K562 (cell line): ENCODE measurements around the gene IBA57. TPM values are rescaled to one million over a fixed set of nuclear protein-coding genes. Genes with fewer than 3 reads are reported as not detected.

Source experiments
- ATAC-seq: fragments of 200-7000 bp; cut with Tn5 transposase; 3 replicates; pipeline ENCODE4 v1.9.1; 2020; ENCODE audit warnings: moderate library complexity
- BruUV-seq: library from RNA; stranded (reverse); fragments of 400-500 nt; replicated peaks from 2 replicates; lab custom pipeline; 2021; lab: Mats Ljungman, UMichigan
- CTCF ChIA-PET: fragments of 300-600 bp; formaldehyde crosslinking; extraction: SDS; loops from one replicate; lab custom pipeline; 2021; ENCODE audit warnings: low intra/inter-chr PET ratio; lab: Yijun Ruan, JAX
- POLR2A ChIA-PET: fragments of 300-600, 350-650 bp; sonication (Branson Sonifier 250); formaldehyde crosslinking; extraction: SDS; loops from one replicate; lab custom pipeline; 2021; ENCODE audit warnings: antibody characterized with exemption, inconsistent platforms; lab: Yijun Ruan, JAX
- DNase-seq, 4 experiments: peaks; one replicate each; pipeline versions ENCODE4 v3.0.0 to v3.0.0-alpha.2; 2011 to 2018; ENCODE audit warnings: low spot score in 3 of 4, mixed read lengths in 3 of 4; ENCODE audit errors: extremely low read depth in 1 of 4
- FAIRE-seq: peaks from 2 replicates; lab custom pipeline; 2011; peaks lifted over from hg19 to GRCh38; lab: Jason Lieb, UNC
- H2AFZ ChIP-seq: 2 replicates; pipeline ENCODE4 v1.6.0; 2011; ENCODE audit warnings: low read depth, low read length, control low read depth, inconsistent platforms
- H3K27ac ChIP-seq: fragments of 200-600 bp; 3 replicates; pipeline ENCODE4 v1.8.0; 2011; ENCODE audit warnings: low read depth, mild to moderate bottlenecking, control low read depth, inconsistent platforms, low read length, moderate library complexity, mixed read lengths; ENCODE audit errors: extremely low read depth
- H3K27me3 ChIP-seq, 2 experiments: fragments of 300-600 bp in 1 of 2; 2 replicates in 1 of 2; 3 replicates in 1 of 2; pipeline versions ENCODE4 v1.6.0 to v1.8.0; 2011; ENCODE audit warnings: inconsistent platforms in 2 of 2, low read length in 2 of 2, mild to moderate bottlenecking in 1 of 2, mixed read lengths in 1 of 2, moderate library complexity in 1 of 2; ENCODE audit not compliant: control insufficient read depth in 2 of 2, insufficient read depth in 2 of 2
- H3K36me3 ChIP-seq: fragments of 300-600 bp; 3 replicates; pipeline ENCODE4 v1.8.0; 2011; ENCODE audit warnings: mild to moderate bottlenecking, low read length, inconsistent platforms; ENCODE audit not compliant: control insufficient read depth, insufficient read depth
- H3K4me1 ChIP-seq, 2 experiments: fragments of 200-600 bp in 1 of 2; replicated peaks in 1 of 2; 2 replicates in 1 of 2; 3 replicates in 1 of 2; pipeline versions ENCODE4 v1.5.1 to v1.8.0; 2011; ENCODE audit warnings: inconsistent platforms in 2 of 2, low read length in 2 of 2, mild to moderate bottlenecking in 1 of 2, mixed read lengths in 1 of 2, moderate library complexity in 1 of 2; ENCODE audit not compliant: control insufficient read depth in 2 of 2, insufficient read depth in 2 of 2
- H3K4me2 ChIP-seq: 2 replicates; pipeline ENCODE4 v1.6.1; 2011; ENCODE audit warnings: low read length, control low read depth, inconsistent platforms, mixed read lengths; ENCODE audit not compliant: insufficient read depth
- H3K4me3 ChIP-seq: fragments of 200-600 bp; sonication (generic), shearing (Covaris generic); 2 replicates; pipeline ENCODE4 v1.5.1; 2016; ENCODE audit warnings: control low read depth, inconsistent platforms
- H3K79me2 ChIP-seq: fragments of 200-600 bp; 3 replicates; pipeline ENCODE4 v1.8.0; 2011; ENCODE audit warnings: low read length, inconsistent platforms; ENCODE audit not compliant: control insufficient read depth, insufficient read depth
- H3K9ac ChIP-seq, 2 experiments: 2 replicates each; pipeline versions ENCODE4 v1.6.0 to v1.6.1; 2011; ENCODE audit warnings: low read depth in 2 of 2, low read length in 2 of 2, control low read depth in 1 of 2, inconsistent platforms in 1 of 2, mild to moderate bottlenecking in 1 of 2, mixed read lengths in 1 of 2; ENCODE audit not compliant: insufficient read depth in 1 of 2
- H3K9me1 ChIP-seq: one replicate; pipeline ENCODE4 v1.6.0; 2011; ENCODE audit warnings: inconsistent platforms, mild to moderate bottlenecking, low read length, moderate library complexity; ENCODE audit not compliant: control insufficient read depth, insufficient read depth
- H3K9me3 ChIP-seq: replicated peaks from 2 replicates; pipeline ENCODE4 v1.5.1; 2011; ENCODE audit warnings: low read depth, low read length, inconsistent platforms; ENCODE audit not compliant: control insufficient read depth, insufficient read depth
- H4K20me1 ChIP-seq: replicated peaks from 2 replicates; pipeline ENCODE4 v1.6.1; 2011; ENCODE audit warnings: low read length, inconsistent platforms, mixed read lengths; ENCODE audit not compliant: control insufficient read depth, insufficient read depth
- BHLHE40 ChIP-seq: IDR thresholded peaks from 2 replicates; pipeline ENCODE4 v1.6.1; 2011; ENCODE audit warnings: low read length, improper control_type of control experiment
- CXXC5 ChIP-seq: fragments of 250-450 bp; sonication (Bioruptor Pico); IDR thresholded peaks from 2 replicates; pipeline ENCODE4 v1.8.0; 2022; ENCODE audit warnings: inconsistent platforms, mild to moderate bottlenecking, moderate library complexity
- ELF2 ChIP-seq: fragments of 250-450 bp; sonication (Bioruptor Pico); IDR thresholded peaks from 2 replicates; pipeline ENCODE4 v1.5.0; 2021; ENCODE audit warnings: mild to moderate bottlenecking
- HDAC1 ChIP-seq, 2 experiments: fragments of 450-650 bp; IDR thresholded peaks; 2 replicates each; pipeline ENCODE4 v1.6.1; 2016 to 2017; ENCODE audit warnings: inconsistent platforms in 1 of 2, mild to moderate bottlenecking in 1 of 2, moderate library complexity in 1 of 2
- HMBOX1 ChIP-seq: sonication (generic); IDR thresholded peaks from 2 replicates; pipeline ENCODE4 v1.6.1; 2016
- HNRNPL ChIP-seq: fragments of 200-400 bp; formaldehyde crosslinking; IDR thresholded peaks from 2 replicates; pipeline ENCODE4 v1.6.1; 2017; ENCODE audit warnings: low read depth, mild to moderate bottlenecking, low read length
- RNF2 ChIP-seq: sonication (generic); IDR thresholded peaks from 2 replicates; pipeline ENCODE4 v1.6.1; 2016
- TCF3 ChIP-seq: sonication (generic); formaldehyde crosslinking; IDR thresholded peaks from 2 replicates; pipeline ENCODE4 v1.4.0; 2020; ENCODE audit warnings: mild to moderate bottlenecking, missing genetic modification reagents
- ZBTB43 ChIP-seq: sonication (generic); formaldehyde crosslinking; IDR thresholded peaks from 2 replicates; pipeline ENCODE4 v1.8.0; 2023; ENCODE audit warnings: mild to moderate bottlenecking, missing genetic modification reagents
- ZNF668 ChIP-seq: fragments of 250-450 bp; sonication (Bioruptor Pico); IDR thresholded peaks from 2 replicates; pipeline ENCODE4 v1.8.0; 2022; ENCODE audit warnings: mild to moderate bottlenecking, inconsistent platforms
- ZNF79 ChIP-seq: fragments of 250-450 bp; sonication (Bioruptor Pico); IDR thresholded peaks from 2 replicates; pipeline ENCODE4 v1.4.0; 2020; ENCODE audit warnings: low read depth, mild to moderate bottlenecking, moderate library complexity
- WGBS: fragments of 100-300 bp; shearing (Covaris generic); methylation state at CpG from one replicate; pipeline ENCODE4 v1.1.6; 2016; ENCODE audit warnings: low coverage, mixed read lengths; ENCODE audit not compliant: insufficient coverage; ENCODE audit errors: missing lambda C conversion rate; 5-methylcytosine and 5-hydroxymethylcytosine counted together
- in situ Hi-C: fragments of 300-500 bp; cut with MboI; formaldehyde crosslinking; loops from 4 replicates; pipeline ENCODE4 v1.15.0; 2018; ENCODE audit warnings: inconsistent platforms, mixed read lengths
- intact Hi-C: fragments of 100-400 bp; cut with micrococcal nuclease; formaldehyde crosslinking; loops from 2 replicates; pipeline ENCODE4 v1.14.2; 2022
- polyA plus RNA-seq, 8 experiments: library from polyadenylated mRNA; depleted of rRNA in 4 of 8; stranded (reverse) in 5 of 8; unstranded in 3 of 8; fragments of >200 nt; fragmentation: Nextera tagmentation in 2 of 8; fragmentation: Illumina TruSeq in 1 of 8; extraction: Ambion mirVana in 2 of 8; extraction: Trizol in 1 of 8; gene quantifications; 2 replicates each; pipeline versions ENCODE4 v1.2.1 to v1.2.3, GENCODE V29; 2011 to 2014; ENCODE audit warnings: inconsistent platforms in 1 of 8, missing spikeins in 1 of 8
- total RNA-seq, 7 experiments: library from RNA; depleted of rRNA in 6 of 7; stranded (reverse); fragments of >200 nt in 6 of 7; fragmentation: Illumina TruSeq in 2 of 7; extraction: Trizol in 2 of 7; gene quantifications; 2 replicates each; pipeline versions ENCODE4 v1.2.1 to v1.2.3, GENCODE V29; 2011 to 2021; ENCODE audit warnings: low replicate concordance in 1 of 7

Gene IBA57
- total and polyA plus RNA-seq, 9 of the 15 experiments (the other 6 are each of a cell fraction or from before 2014, with no cell fraction given) = 0.77 to 15.5 (median 2.7) TPM

GRCh38 chr1:228212966-228213844 lies 47.6 kb downstream of the IBA57 start:
- ChIA-PET CTCF (interaction anchor here (1.2 to 2.4 kb wide), 2 partner anchors 300 to 302 kb away, joined by 3 to 15 read pairs; no protein-coding TSS in a partner anchor), POLR2A (interaction anchor here (1.3 to 1.6 kb wide), 3 partner anchors 10 to 302 kb away, joined by 3 to 6 read pairs (median 4); no protein-coding TSS in a partner anchor)
- peaks cover 3% of the 10 kb centered on the region; the same call in 1 of the 2 replicates for H3K9me3 ChIP-seq
- peak overlapping the region; percentile 79; the same call in 2 of the 3 replicates for H3K27ac ChIP-seq
- H3K36me3 ChIP-seq = no peaks in the 10 kb centered on the region
- BruUV-seq = no TSS peak
- in situ Hi-C loops (no loop called here), intact Hi-C loops (loop anchor here (1.0 to 5.0 kb wide), 2 partner anchors 82 to 304 kb away; no protein-coding TSS in a partner anchor)
- peak overlapping the region; percentile 35 to 94; a peak in 3 of 4 replicates for H3K9ac ChIP-seq
- ATAC-seq = peak; percentile 98
- no peaks in the 10 kb centered on the region for H3K9me1 ChIP-seq
- H3K4me3 ChIP-seq = peak overlapping the region; percentile 55
- H3K4me1 ChIP-seq = peaks cover 0 to 58% of the 10 kb centered on the region in 2 experiments; a peak in 3 of 5 replicates
- 0 out of 2 replicates have a peak, but pooled peaks cover 2% of the 10 kb centered on the region for H4K20me1 ChIP-seq
- peak overlapping the region; percentile 97 for H2AFZ ChIP-seq
- DNase-seq = peak; percentile 92 to 98 (median 95)
- WGBS = 2% methylated on average over 44 of the region's 67 CpGs
- H3K79me2 ChIP-seq = no peaks in the 10 kb centered on the region
- H3K27me3 ChIP-seq = peaks cover 0 to 3% of the 10 kb centered on the region in 2 experiments; a peak in 2 of 5 replicates
- FAIRE-seq = peak; percentile 84
- peak overlapping the region; percentile 90 for H3K4me2 ChIP-seq
- TF ChIP-seq ZBTB43 (CRISPR knock-in tag) = no peak
- no peak for TF ChIP-seq HMBOX1
- peak; percentile 84 for TF ChIP-seq CXXC5 (CRISPR knock-in tag)
- TF ChIP-seq ZNF668 (CRISPR knock-in tag) = no peak
- TF ChIP-seq BHLHE40 = peak; percentile 61; the same call in 1 of the 2 replicates
- peak in 1 of 2 experiments; percentile 62; a peak in 1 of 4 replicates for TF ChIP-seq HDAC1 (IDR thresholded peaks at IDR 0.05)
- TF ChIP-seq TCF3 = no peak
- TF ChIP-seq HNRNPL = peak; percentile 93; the same call in 1 of the 2 replicates
- TF ChIP-seq ZNF79 (CRISPR knock-in tag) = no peak
- no peak; the same call in 1 of the 2 replicates for TF ChIP-seq RNF2
- TF ChIP-seq ELF2 (CRISPR knock-in tag) = no peak
